WTC11 (cell line): Measurements from ENCODE around the gene SCD5. TPM values are rescaled to one million over a fixed set of nuclear protein-coding genes. Genes with fewer than 3 reads are reported as not detected.
A peak's percentile ranks its signal among the peaks of the same experiment; 100 is the strongest.

Experiments used
- ATAC-seq: fragments of 200-7000 bp; cut with Tn5 transposase; 2 replicates; pipeline ENCODE4 v1.10.0; 2021; ENCODE audit warnings: mild to moderate bottlenecking, moderate library complexity
- CTCF ChIA-PET: fragments of 300-600 bp; sonication (Branson Sonifier 250); formaldehyde crosslinking; loops from one replicate; lab custom pipeline; 2021; ENCODE audit warnings: antibody characterized with exemption; lab: Charles Lee
- POLR2A ChIA-PET: fragments of 350-600 bp; sonication (Branson Sonifier 250); formaldehyde crosslinking; loops from one replicate; lab custom pipeline; 2021; ENCODE audit warnings: antibody characterized with exemption; lab: Charles Lee
- DNase-seq: peaks from one replicate; pipeline ENCODE4 v3.0.0; 2021; ENCODE audit warnings: low spot score
- H3K27ac Mint-ChIP-seq: 2 replicates; pipeline ENCODE4 v1.8.0; 2021; ENCODE audit warnings: mixed read lengths
- H3K27me3 Mint-ChIP-seq: 2 replicates; pipeline ENCODE4 v1.8.0; 2021; ENCODE audit warnings: low read depth, mild to moderate bottlenecking, moderate library complexity, mixed read lengths
- H3K36me3 Mint-ChIP-seq: 2 replicates; pipeline ENCODE4 v1.8.0; 2021; ENCODE audit warnings: mixed read lengths
- H3K4me1 Mint-ChIP-seq: 2 replicates; pipeline ENCODE4 v1.8.0; 2022; ENCODE audit warnings: mixed read lengths
- H3K4me3 Mint-ChIP-seq: 2 replicates; pipeline ENCODE4 v1.8.0; 2021; ENCODE audit warnings: mild to moderate bottlenecking, moderate library complexity, mixed read lengths
- H3K9me3 Mint-ChIP-seq: 2 replicates; pipeline ENCODE4 v1.8.0; 2021; ENCODE audit warnings: mixed read lengths
- E2F1 ChIP-seq: sonication (generic); formaldehyde crosslinking; IDR thresholded peaks from 2 replicates; pipeline ENCODE4 v1.8.0; 2022; ENCODE audit warnings: mild to moderate bottlenecking, missing genetic modification reagents
- ELF4 ChIP-seq: sonication (generic); formaldehyde crosslinking; IDR thresholded peaks from 2 replicates; pipeline ENCODE4 v1.8.1; 2022; ENCODE audit warnings: low read depth, mild to moderate bottlenecking, moderate library complexity, missing genetic modification reagents
- ETV6 ChIP-seq: sonication (generic); formaldehyde crosslinking; IDR thresholded peaks from 2 replicates; pipeline ENCODE4 v1.8.1; 2022; ENCODE audit warnings: mild to moderate bottlenecking, missing genetic modification reagents
- FOXP1 ChIP-seq: sonication (generic); formaldehyde crosslinking; IDR thresholded peaks from 2 replicates; pipeline ENCODE4 v1.8.0; 2022; ENCODE audit warnings: missing genetic modification reagents, mild to moderate bottlenecking, moderate library complexity, borderline replicate concordance
- HMGA2 ChIP-seq: fragments of 250-450 bp; sonication (Bioruptor Pico); IDR thresholded peaks from 2 replicates; pipeline ENCODE4 v1.4.0; 2021; ENCODE audit warnings: mild to moderate bottlenecking, moderate library complexity
- HMGXB4 ChIP-seq: sonication (generic); formaldehyde crosslinking; IDR thresholded peaks from 2 replicates; pipeline ENCODE4 v1.8.1; 2023; ENCODE audit warnings: mild to moderate bottlenecking, moderate library complexity, missing genetic modification reagents
- IRF2 ChIP-seq: sonication (generic); formaldehyde crosslinking; IDR thresholded peaks from 2 replicates; pipeline ENCODE4 v1.8.0; 2022; ENCODE audit warnings: low read depth, missing genetic modification reagents, borderline replicate concordance
- JUN ChIP-seq: sonication (generic); formaldehyde crosslinking; IDR thresholded peaks from 2 replicates; pipeline ENCODE4 v1.8.0; 2023; ENCODE audit warnings: mild to moderate bottlenecking, missing genetic modification reagents
- KAT7 ChIP-seq: sonication (generic); formaldehyde crosslinking; IDR thresholded peaks from 2 replicates; pipeline ENCODE4 v1.8.1; 2023; ENCODE audit warnings: missing genetic modification reagents, mild to moderate bottlenecking, borderline replicate concordance
- NFE2L1 ChIP-seq: sonication (generic); formaldehyde crosslinking; IDR thresholded peaks from 2 replicates; pipeline ENCODE4 v1.8.1; 2023; ENCODE audit warnings: missing genetic modification reagents
- RORB ChIP-seq: fragments of 250-450 bp; sonication (Bioruptor Pico); IDR thresholded peaks from 2 replicates; pipeline ENCODE4 v1.9.0; 2021; ENCODE audit warnings: mild to moderate bottlenecking
- SMAD3 ChIP-seq: sonication (generic); formaldehyde crosslinking; IDR thresholded peaks from 2 replicates; pipeline ENCODE4 v1.8.0; 2022; ENCODE audit warnings: missing genetic modification reagents, mild to moderate bottlenecking, borderline replicate concordance
- TEAD4 ChIP-seq: sonication (generic); formaldehyde crosslinking; IDR thresholded peaks from 2 replicates; pipeline ENCODE4 v1.8.0; 2022; ENCODE audit warnings: mild to moderate bottlenecking, missing genetic modification reagents
- ZNF232 ChIP-seq: sonication (generic); formaldehyde crosslinking; IDR thresholded peaks from 2 replicates; pipeline ENCODE4 v1.8.0; 2022; ENCODE audit warnings: mild to moderate bottlenecking, missing genetic modification reagents
- ZNF263 ChIP-seq: sonication (generic); formaldehyde crosslinking; IDR thresholded peaks from 2 replicates; pipeline ENCODE4 v1.8.1; 2022; ENCODE audit warnings: low read depth, mild to moderate bottlenecking, moderate library complexity, missing genetic modification reagents
- ZSCAN18 ChIP-seq: fragments of 250-450 bp; sonication (Bioruptor Pico); IDR thresholded peaks from 2 replicates; pipeline ENCODE4 v2.1.2; 2022; ENCODE audit warnings: mild to moderate bottlenecking, moderate library complexity
- total RNA-seq: library from RNA; stranded (reverse); gene quantifications from 3 replicates; pipeline ENCODE4 v1.2.3, GENCODE V29; 2021
- TF ChIP-seq, protein P1 (sequence below): sonication (generic); formaldehyde crosslinking; IDR thresholded peaks from 2 replicates; pipeline ENCODE4 v1.8.1; 2023; ENCODE audit warnings: mild to moderate bottlenecking, missing genetic modification reagents
- TF ChIP-seq, protein P2 (sequence below): sonication (generic); formaldehyde crosslinking; IDR thresholded peaks from 2 replicates; pipeline ENCODE4 v1.8.0; 2022; ENCODE audit warnings: mild to moderate bottlenecking, missing genetic modification reagents
- TF ChIP-seq, protein P3 (sequence below): fragments of 250-450 bp; sonication (Bioruptor Pico); IDR thresholded peaks from 2 replicates; pipeline ENCODE4 v1.9.0; 2021; ENCODE audit warnings: mild to moderate bottlenecking
- TF ChIP-seq, protein P4 (sequence below): fragments of 250-450 bp; sonication (Bioruptor Pico); IDR thresholded peaks from 2 replicates; pipeline ENCODE4 v1.8.0; 2021; ENCODE audit warnings: mild to moderate bottlenecking

SCD5 gene
- total RNA-seq, 1 experiment from 2014 or later, result 6.3 TPM

DNA sequence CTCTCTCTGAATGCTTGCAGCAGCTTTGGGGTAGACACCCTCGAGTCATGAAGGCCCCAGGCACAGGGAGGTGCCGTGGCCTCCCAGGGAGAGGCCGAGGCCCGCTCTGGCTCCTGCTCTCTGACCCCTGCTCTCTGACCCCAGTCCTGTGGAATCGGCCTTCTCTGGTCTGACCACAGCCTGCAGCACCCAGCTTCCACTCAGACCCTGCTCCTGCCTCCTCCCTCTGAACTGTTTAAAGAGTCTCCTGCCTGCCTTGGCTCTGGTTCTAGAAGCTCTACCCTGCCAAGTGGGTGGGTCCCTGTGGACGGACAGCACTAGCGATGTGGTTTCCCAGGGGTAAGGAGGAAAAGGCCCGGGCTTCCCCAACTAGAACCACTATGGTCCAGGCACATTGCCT, 158.6 kb downstream of the SCD5 start:
- CTCF ChIA-PET, result no interaction called here

DNA sequence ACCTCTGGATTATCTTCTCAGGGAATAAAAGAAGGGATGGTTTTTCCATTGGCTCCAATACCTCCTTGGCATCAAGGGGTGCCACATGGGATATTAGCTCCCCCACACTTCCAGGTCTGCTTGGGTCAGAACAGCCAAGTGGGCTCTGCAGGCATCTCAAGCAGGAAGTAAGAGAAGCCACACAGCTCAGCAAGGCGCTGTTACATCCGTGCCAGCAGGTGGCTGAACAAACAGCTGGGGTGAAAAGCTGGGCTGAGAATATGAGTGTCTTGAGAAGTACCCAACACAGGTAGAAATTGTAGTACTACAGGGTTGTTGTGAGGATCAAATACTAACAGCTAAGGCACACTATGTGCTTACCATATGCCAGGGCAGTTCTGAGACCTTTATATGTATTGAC, 160.1 kb downstream of the SCD5 start:
- ATAC-seq, result peak; percentile 32; the same call in 1 of the 2 replicates
- no peaks in the 10 kb centered on the region for H3K36me3 Mint-ChIP-seq
- H3K27me3 Mint-ChIP-seq, result no peaks in the 10 kb centered on the region
- H3K9me3 Mint-ChIP-seq, result no peaks in the 10 kb centered on the region
- H3K4me3 Mint-ChIP-seq, result no peak overlapping the region
- no peak overlapping the region for H3K27ac Mint-ChIP-seq
- DNase-seq, result no peak
- ChIA-PET POLR2A (no interaction called here), CTCF (interaction anchor here (1.4 kb wide), 1 partner anchor 104 kb away, joined by 3 read pairs; no protein-coding TSS in a partner anchor)
- peaks cover 4% of the 10 kb centered on the region; the same call in 1 of the 2 replicates for H3K4me1 Mint-ChIP-seq
- no peak for TF ChIP-seq ZNF263 (CRISPR knock-in tag)
- TF ChIP-seq TEAD4 (CRISPR knock-in tag), result no peak
- TF ChIP-seq KAT7 (CRISPR knock-in tag), result no peak
- TF ChIP-seq SMAD3 (CRISPR knock-in tag), result no peak
- TF ChIP-seq RORB, result no peak
- TF ChIP-seq, protein P1, sequence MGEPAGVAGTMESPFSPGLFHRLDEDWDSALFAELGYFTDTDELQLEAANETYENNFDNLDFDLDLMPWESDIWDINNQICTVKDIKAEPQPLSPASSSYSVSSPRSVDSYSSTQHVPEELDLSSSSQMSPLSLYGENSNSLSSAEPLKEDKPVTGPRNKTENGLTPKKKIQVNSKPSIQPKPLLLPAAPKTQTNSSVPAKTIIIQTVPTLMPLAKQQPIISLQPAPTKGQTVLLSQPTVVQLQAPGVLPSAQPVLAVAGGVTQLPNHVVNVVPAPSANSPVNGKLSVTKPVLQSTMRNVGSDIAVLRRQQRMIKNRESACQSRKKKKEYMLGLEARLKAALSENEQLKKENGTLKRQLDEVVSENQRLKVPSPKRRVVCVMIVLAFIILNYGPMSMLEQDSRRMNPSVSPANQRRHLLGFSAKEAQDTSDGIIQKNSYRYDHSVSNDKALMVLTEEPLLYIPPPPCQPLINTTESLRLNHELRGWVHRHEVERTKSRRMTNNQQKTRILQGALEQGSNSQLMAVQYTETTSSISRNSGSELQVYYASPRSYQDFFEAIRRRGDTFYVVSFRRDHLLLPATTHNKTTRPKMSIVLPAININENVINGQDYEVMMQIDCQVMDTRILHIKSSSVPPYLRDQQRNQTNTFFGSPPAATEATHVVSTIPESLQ (CRISPR knock-in tag), result no peak
- no peak for TF ChIP-seq FOXP1 (CRISPR knock-in tag)
- no peak for TF ChIP-seq JUN (CRISPR knock-in tag)
- TF ChIP-seq, protein P2, sequence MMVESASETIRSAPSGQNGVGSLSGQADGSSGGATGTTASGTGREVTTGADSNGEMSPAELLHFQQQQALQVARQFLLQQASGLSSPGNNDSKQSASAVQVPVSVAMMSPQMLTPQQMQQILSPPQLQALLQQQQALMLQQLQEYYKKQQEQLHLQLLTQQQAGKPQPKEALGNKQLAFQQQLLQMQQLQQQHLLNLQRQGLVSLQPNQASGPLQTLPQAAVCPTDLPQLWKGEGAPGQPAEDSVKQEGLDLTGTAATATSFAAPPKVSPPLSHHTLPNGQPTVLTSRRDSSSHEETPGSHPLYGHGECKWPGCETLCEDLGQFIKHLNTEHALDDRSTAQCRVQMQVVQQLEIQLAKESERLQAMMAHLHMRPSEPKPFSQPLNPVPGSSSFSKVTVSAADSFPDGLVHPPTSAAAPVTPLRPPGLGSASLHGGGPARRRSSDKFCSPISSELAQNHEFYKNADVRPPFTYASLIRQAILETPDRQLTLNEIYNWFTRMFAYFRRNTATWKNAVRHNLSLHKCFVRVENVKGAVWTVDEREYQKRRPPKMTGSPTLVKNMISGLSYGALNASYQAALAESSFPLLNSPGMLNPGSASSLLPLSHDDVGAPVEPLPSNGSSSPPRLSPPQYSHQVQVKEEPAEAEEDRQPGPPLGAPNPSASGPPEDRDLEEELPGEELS (CRISPR knock-in tag), result no peak
- no peak for TF ChIP-seq HMGA2
- TF ChIP-seq ZNF232, result no peak
- no peak for TF ChIP-seq ELF4
- no peak for TF ChIP-seq ETV6 (CRISPR knock-in tag)

More for the DNA sequence above, 158.6 kb downstream of the SCD5 start:
- DNase-seq, result no peak
- Mint-ChIP-seq H3K27me3 (no peaks in the 10 kb centered on the region), H3K4me1 (peaks cover 4% of the 10 kb centered on the region; the same call in 1 of the 2 replicates), H3K27ac (no peak overlapping the region), H3K9me3 (no peaks in the 10 kb centered on the region)
- POLR2A ChIA-PET, result no interaction called here
- TF ChIP-seq, protein P3, sequence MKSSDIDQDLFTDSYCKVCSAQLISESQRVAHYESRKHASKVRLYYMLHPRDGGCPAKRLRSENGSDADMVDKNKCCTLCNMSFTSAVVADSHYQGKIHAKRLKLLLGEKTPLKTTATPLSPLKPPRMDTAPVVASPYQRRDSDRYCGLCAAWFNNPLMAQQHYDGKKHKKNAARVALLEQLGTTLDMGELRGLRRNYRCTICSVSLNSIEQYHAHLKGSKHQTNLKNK (CRISPR knock-in tag), result no peak
- TF ChIP-seq NFE2L1 (CRISPR knock-in tag) (no peak), ZSCAN18 (CRISPR knock-in tag) (no peak), HMGXB4 (CRISPR knock-in tag) (no peak), TEAD4 (CRISPR knock-in tag) (no peak), IRF2 (CRISPR knock-in tag) (no peak), E2F1 (CRISPR knock-in tag) (no peak)
- TF ChIP-seq, protein P4, sequence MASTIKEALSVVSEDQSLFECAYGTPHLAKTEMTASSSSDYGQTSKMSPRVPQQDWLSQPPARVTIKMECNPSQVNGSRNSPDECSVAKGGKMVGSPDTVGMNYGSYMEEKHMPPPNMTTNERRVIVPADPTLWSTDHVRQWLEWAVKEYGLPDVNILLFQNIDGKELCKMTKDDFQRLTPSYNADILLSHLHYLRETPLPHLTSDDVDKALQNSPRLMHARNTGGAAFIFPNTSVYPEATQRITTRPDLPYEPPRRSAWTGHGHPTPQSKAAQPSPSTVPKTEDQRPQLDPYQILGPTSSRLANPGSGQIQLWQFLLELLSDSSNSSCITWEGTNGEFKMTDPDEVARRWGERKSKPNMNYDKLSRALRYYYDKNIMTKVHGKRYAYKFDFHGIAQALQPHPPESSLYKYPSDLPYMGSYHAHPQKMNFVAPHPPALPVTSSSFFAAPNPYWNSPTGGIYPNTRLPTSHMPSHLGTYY (CRISPR knock-in tag), result no peak
- TF ChIP-seq, all 79 proteins: peak for 0
- ATAC-seq, result no peak
- Mint-ChIP-seq H3K4me3 (no peak overlapping the region), H3K36me3 (no peaks in the 10 kb centered on the region)
